ENCODE measurements around the gene SEMA3E.

Gene SEMA3E

GRCh38 chr7:83359108-83359507, 289.8 kb downstream of the SEMA3E start:
- DNase-seq (ENCODE audit: low read depth) = no peak
- in situ Hi-C loops (cut with HindIII; ENCODE audit: low sequenced_read_pairs) = no loop called here
- H3K4me3 ChIP-seq (ENCODE audit: low read depth, low read length) = no peak overlapping the region
- TF ChIP-seq CTCF (IDR thresholded peaks at IDR 0.05; ENCODE audit: low read depth, low read length, missing control alignments) = no peak

- in situ Hi-C loops (cut with HindIII; ENCODE audit: low sequenced_read_pairs) = no loop called here
- H3K4me3 ChIP-seq (ENCODE audit: low read depth, low read length) = no peak overlapping the region
- no peak for DNase-seq (ENCODE audit: low read depth)
- no peak for TF ChIP-seq CTCF (IDR thresholded peaks at IDR 0.05; ENCODE audit: low read depth, low read length, missing control alignments)
These were observed 293.8 kb downstream of the SEMA3E start for GRCh38 chr7:83355143-83355542.

GRCh38 chr7:83347945-83348444, 300.9 kb downstream of the SEMA3E start:
- H3K4me3 ChIP-seq (ENCODE audit: low read depth, low read length) = no peak overlapping the region
- peak; percentile 51 for DNase-seq (ENCODE audit: low read depth)
- in situ Hi-C loops (cut with HindIII; ENCODE audit: low sequenced_read_pairs) = no loop called here
- TF ChIP-seq CTCF (IDR thresholded peaks at IDR 0.05; ENCODE audit: low read depth, low read length, missing control alignments) = no peak

- DNase-seq (ENCODE audit: low read depth) = no peak
- in situ Hi-C loops (cut with HindIII; ENCODE audit: low sequenced_read_pairs) = no loop called here
- no peak overlapping the region for H3K4me3 ChIP-seq (ENCODE audit: low read depth, low read length)
- TF ChIP-seq CTCF (IDR thresholded peaks at IDR 0.05; ENCODE audit: low read depth, low read length, missing control alignments) = no peak
These were observed 309.0 kb downstream of the SEMA3E start for GRCh38 chr7:83339907-83340306.

GRCh38 chr7:83338277-83338950, 310.5 kb downstream of the SEMA3E start:
- DNase-seq (ENCODE audit: low read depth) = no peak
- no peak for TF ChIP-seq CTCF (IDR thresholded peaks at IDR 0.05; ENCODE audit: low read depth, low read length, missing control alignments)
- in situ Hi-C loops (cut with HindIII; ENCODE audit: low sequenced_read_pairs) = no loop called here
- H3K4me3 ChIP-seq (ENCODE audit: low read depth, low read length) = no peak overlapping the region

GRCh38 chr7:83337050-83337449, 311.9 kb downstream of the SEMA3E start:
- in situ Hi-C loops (cut with HindIII; ENCODE audit: low sequenced_read_pairs) = no loop called here
- no peak for TF ChIP-seq CTCF (IDR thresholded peaks at IDR 0.05; ENCODE audit: low read depth, low read length, missing control alignments)
- DNase-seq (ENCODE audit: low read depth) = no peak
- no peak overlapping the region for H3K4me3 ChIP-seq (ENCODE audit: low read depth, low read length)

Measured in astrocyte of the cerebellum (primary cell).